OCI-M1 (cell line): ENCODE measurements around the gene RALB.
"Not testable (repeated sequence)": the region's sequence is repeated elsewhere in the genome, so short reads cannot be mapped to it uniquely, and the experiment has no call there.

Experiments
- DNase-seq: peaks from one replicate; lab custom pipeline; 2025; lab: John Stamatoyannopoulos, UW

Gene RALB

DNA sequence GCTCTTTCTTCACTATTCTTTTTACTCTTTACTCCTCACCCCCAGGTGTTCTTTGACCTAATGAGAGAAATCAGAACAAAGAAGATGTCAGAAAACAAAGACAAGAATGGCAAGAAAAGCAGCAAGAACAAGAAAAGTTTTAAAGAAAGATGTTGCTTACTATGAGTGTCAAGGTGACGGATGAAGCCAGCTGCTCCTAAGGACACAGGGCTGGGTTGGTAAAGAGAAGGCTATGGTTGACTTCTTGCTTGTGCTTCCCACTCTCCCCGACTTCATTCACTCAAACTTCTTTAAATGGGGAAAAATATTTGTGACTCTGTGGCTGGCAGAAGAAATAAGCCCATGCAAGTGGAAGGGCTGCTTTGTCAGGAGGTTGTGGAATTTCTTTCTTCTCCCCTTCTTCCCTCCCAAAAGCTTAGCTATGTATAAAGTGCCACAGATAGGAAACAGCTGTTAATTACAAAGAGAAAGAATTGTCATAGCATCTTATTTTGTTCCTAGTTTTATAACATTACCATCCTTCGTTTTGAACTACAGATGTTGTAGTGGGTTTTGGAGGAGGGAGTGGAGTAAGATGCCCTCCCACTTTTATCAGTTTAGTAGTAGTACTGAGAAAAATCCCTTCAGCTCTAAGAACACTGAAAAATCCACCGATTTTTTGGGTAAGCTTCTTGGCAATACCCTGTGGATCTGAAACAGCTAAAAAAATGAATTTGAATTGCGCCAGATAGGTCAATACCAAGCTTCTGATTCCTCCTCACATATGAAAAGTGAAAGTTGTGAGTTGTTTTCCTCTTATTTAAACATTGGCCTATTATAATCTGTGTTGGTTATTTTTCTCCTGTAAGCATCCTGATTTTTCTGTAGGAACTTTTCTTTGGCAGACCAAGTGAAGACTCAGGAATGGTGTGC is 40.7 kb downstream of the RALB start:
- DNase-seq: no peak

GRCh38 chr2:120294008-120294340 is 41.3 kb downstream of the RALB start:
- DNase-seq: no peak

DNA sequence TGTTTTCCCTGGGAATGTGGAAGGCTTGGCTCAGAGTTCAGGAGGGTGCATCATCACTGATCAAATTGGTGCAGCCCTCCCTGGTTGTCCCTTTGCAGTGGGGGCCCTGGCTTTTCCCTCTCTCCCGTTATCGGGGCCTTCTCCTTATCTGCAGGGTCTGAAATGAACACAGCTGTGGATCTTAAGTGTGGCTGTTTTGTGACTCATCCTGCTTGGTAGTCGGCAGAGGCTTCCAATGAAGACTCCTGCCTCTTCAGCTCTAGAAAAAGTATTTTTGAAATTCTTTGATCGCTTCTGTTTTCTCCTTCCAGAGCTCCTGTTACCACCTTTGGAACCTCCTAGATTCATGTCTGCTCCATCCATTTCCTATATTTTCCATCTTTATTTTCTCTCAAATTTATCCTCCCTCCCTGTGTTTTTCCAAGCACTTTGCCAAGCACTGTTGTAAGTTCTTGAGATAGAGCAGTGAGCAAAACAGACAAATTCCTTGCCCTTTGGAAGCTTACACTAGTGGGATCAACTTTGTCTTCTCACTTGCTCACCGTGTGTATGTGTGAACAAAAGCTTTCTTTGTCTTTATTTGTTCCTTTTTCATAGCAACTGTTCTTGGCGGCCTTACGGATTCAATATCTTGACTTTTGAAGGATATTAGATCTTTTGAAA is 45.7 kb downstream of the RALB start:
- DNase-seq: peak; percentile 48

GRCh38 chr2:120299004-120299403 is 46.4 kb downstream of the RALB start:
- DNase-seq: no peak

- no peak for DNase-seq
Observed at GRCh38 chr2:120299561-120299960, 46.9 kb downstream of the RALB start.

DNA sequence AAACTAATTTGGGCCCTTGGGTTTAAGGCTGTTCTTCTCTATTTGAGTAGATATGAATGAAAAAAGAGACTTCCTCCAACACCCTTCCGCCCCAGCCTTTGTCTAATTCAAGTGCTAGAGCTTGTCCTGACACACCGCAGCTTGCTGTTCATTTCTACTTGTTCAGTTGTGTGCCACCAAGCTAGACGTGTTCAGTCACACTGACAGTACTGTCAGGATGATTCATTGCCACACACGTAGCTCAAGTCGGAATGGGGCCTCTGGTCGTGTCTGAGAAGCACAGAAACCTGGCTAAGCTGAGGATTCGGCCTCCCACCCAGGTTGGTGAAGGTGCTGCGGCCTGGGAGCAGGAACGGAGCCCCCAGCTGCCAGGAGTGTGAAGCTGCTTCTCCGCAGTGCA is 47.7 kb downstream of the RALB start:
- DNase-seq: no peak

GRCh38 chr2:120301284-120301683 is 48.6 kb downstream of the RALB start:
- DNase-seq: no peak

GRCh38 chr2:120302301-120302700 is 49.6 kb downstream of the RALB start:
- no peak for DNase-seq

GRCh38 chr2:120303177-120303576 is 50.5 kb downstream of the RALB start:
- no peak for DNase-seq

GRCh38 chr2:120305296-120305695 is 52.6 kb downstream of the RALB start:
- DNase-seq: peak; percentile 39

GRCh38 chr2:120305937-120306490 is 53.4 kb downstream of the RALB start:
- DNase-seq: no peak

DNA sequence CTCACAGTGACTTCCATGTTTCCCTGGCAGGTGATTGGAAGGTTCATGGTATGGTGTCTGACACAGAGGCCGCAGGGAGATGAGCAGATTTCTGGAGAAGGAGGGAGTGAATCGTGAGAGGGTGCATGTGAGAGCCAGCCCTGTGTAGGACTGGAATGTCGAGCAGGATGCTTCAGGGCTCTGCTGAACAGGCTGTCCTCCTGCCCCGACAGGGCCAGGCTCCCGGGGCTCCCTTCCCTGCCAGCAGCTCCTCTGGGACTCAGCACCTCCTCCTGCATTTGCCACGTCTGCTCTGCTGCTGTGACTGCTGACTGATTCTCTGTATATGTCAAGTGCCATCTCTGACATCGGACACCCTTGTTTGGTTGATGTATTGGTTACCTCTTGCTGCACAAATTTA is 54.8 kb downstream of the RALB start:
- no peak for DNase-seq

- DNase-seq: no peak
Observed at GRCh38 chr2:120308038-120308910, 55.6 kb downstream of the RALB start.

GRCh38 chr2:120310136-120310535 is 57.5 kb downstream of the RALB start:
- no peak for DNase-seq

- DNase-seq: not testable (repeated sequence)
Observed at GRCh38 chr2:120310841-120311240, 58.2 kb downstream of the RALB start.

DNA sequence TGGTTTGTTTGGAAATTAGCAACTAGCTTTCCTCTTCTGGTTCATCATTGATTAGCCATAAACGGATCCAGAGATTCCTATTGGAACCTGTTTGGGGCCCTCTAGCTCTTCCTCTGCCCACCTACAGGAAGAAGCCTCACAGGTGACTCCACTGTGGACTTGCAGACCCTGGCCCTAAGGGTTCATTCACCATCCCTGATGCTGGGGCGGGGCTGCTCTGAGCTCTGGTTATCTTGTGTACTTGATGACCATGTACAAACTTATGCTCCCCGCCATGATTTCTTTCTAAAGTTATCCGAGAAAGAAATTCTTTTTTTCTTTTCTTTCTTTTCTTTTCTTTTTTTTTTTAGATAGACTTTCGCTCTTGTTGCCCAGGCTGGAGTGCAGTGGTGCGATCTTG is 59.4 kb downstream of the RALB start:
- DNase-seq: no peak

GRCh38 chr2:120312860-120313694 is 60.4 kb downstream of the RALB start:
- DNase-seq: peak; percentile 86

GRCh38 chr2:120313695-120314615 is 61.3 kb downstream of the RALB start:
- no peak for DNase-seq

- DNase-seq: no peak
Observed at GRCh38 chr2:120314690-120315366, 62.2 kb downstream of the RALB start.
